ENCODE data around the gene MAP3K20.

DNA sequence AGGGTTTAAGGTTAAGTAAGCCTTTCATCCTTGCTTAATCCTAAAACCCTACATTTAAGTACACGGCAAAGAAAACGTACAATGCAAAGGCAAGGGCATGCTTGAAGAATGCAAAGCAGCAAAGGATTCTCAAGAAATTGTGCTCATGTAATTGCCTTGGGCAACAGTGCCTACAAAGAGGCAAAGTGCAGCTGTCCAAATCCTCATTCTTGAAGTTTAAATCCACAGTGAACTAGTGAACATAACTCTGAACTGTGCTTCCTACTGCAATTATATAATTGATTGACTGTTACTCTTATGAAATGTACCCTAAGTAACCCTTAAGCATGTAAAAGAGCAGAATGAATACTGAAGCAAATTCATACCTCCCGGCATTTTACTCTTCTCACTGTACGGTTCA lies 85.4 kb downstream of the MAP3K20 start:
- no peak for TF ChIP-seq POLR2A (IDR thresholded peaks at IDR 0.05; ENCODE audit: low read depth, low read length)
- no peak for TF ChIP-seq POLR2AphosphoS5 (IDR thresholded peaks at IDR 0.05; ENCODE audit: low read depth, low read length)
